Erythroblast (primary cell): ENCODE data around the gene TCF12.

Experiments used
- GATA1 ChIP-seq: IDR thresholded peaks from 2 replicates; pipeline ENCODE4 v1.6.1; 2011; ENCODE audit warnings: low read depth, mild to moderate bottlenecking, control low read depth, low read length, moderate library complexity
- POLR2A ChIP-seq: IDR thresholded peaks from 2 replicates; pipeline ENCODE4 v1.6.1; 2011; ENCODE audit warnings: mild to moderate bottlenecking, low read length

DNA sequence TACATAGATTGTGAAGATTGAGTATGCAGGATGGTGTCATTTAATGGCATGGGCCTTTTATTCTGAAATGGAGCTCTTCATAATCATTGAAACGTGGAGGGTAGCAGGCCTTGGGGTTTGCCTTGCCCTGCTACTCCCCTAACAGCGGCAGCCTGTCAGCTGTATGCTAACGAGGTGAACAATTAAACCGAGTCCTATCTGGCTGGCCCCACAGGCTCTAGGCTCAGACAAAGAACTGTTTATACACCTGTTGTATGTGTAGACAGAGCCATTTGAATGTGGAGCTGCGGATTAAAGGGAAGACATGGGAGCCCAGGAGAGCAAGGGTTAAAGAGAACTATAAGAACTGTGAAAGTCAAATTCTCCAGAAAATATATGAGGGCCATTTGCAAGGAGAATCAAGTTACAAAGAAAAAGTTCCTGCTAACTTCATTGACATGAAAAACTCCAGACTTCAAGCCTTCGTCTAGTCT lies 341.2 kb downstream of the TCF12 start:
- no peak for TF ChIP-seq POLR2A
- TF ChIP-seq GATA1, result no peak
